ENCODE measurements around the gene CLDN22. TPM values are rescaled to one million over a fixed set of nuclear protein-coding genes. Genes with fewer than 3 reads are reported as not detected.

The CLDN22 gene
- total RNA-seq: not detected
- long read RNA-seq, donor 1: 0 reads
- long read RNA-seq, donor 2: 0 reads

- TF ChIP-seq, protein P1, sequence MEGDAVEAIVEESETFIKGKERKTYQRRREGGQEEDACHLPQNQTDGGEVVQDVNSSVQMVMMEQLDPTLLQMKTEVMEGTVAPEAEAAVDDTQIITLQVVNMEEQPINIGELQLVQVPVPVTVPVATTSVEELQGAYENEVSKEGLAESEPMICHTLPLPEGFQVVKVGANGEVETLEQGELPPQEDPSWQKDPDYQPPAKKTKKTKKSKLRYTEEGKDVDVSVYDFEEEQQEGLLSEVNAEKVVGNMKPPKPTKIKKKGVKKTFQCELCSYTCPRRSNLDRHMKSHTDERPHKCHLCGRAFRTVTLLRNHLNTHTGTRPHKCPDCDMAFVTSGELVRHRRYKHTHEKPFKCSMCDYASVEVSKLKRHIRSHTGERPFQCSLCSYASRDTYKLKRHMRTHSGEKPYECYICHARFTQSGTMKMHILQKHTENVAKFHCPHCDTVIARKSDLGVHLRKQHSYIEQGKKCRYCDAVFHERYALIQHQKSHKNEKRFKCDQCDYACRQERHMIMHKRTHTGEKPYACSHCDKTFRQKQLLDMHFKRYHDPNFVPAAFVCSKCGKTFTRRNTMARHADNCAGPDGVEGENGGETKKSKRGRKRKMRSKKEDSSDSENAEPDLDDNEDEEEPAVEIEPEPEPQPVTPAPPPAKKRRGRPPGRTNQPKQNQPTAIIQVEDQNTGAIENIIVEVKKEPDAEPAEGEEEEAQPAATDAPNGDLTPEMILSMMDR (IDR thresholded peaks at IDR 0.05): no peak
- ATAC-seq (no peak), DNase-seq (no peak)
- H3K4me3 ChIP-seq: no peak within 1 kb of the TSS
- H3K4me1 ChIP-seq (ENCODE audit: low read depth): no peaks in the 10 kb centered on the region
- no peaks in the 10 kb centered on the region for H3K9me3 ChIP-seq
- H3K36me3 ChIP-seq (ENCODE audit: low read depth): no peaks in the 10 kb centered on the region
- intact Hi-C loops (cut with DNase I, micrococcal nuclease): no loop called here
Observed at GRCh38 chr4:183320211-183321059, at the start of gene CLDN22. Gene CLDN22, minus strand, starts transcription at chr4:183320276. Its CDS starts 58 bp downstream, at chr4:183320218.

GRCh38 chr4:183369073-183369472 lies 49.0 kb upstream of the CLDN22 start:
- DNase-seq: no peak
- H3K4me3 ChIP-seq: no peak overlapping the region
- TF ChIP-seq, protein P1 (IDR thresholded peaks at IDR 0.05): no peak
- no peaks in the 10 kb centered on the region for H3K36me3 ChIP-seq (ENCODE audit: low read depth)
- ATAC-seq: no peak
- no peaks in the 10 kb centered on the region for H3K9me3 ChIP-seq
- intact Hi-C loops (cut with DNase I, micrococcal nuclease): no loop called here
- H3K4me1 ChIP-seq (ENCODE audit: low read depth): no peaks in the 10 kb centered on the region

- intact Hi-C loops (cut with DNase I, micrococcal nuclease): no loop called here
- Histone ChIP-seq H3K4me1 (ENCODE audit: low read depth) (no peaks in the 10 kb centered on the region), H3K4me3 (no peak overlapping the region), H3K36me3 (ENCODE audit: low read depth) (no peaks in the 10 kb centered on the region), H3K9me3 (no peaks in the 10 kb centered on the region)
- DNase-seq (no peak), ATAC-seq (no peak)
- TF ChIP-seq, protein P1 (IDR thresholded peaks at IDR 0.05): no peak
Observed at GRCh38 chr4:183366206-183366835, 46.2 kb upstream of the CLDN22 start.

- DNase-seq (no peak), ATAC-seq (no peak)
- H3K36me3 ChIP-seq (ENCODE audit: low read depth): no peaks in the 10 kb centered on the region
- no peaks in the 10 kb centered on the region for H3K9me3 ChIP-seq
- intact Hi-C loops (cut with DNase I, micrococcal nuclease): no loop called here
- no peak overlapping the region for H3K4me3 ChIP-seq
- no peaks in the 10 kb centered on the region for H3K4me1 ChIP-seq (ENCODE audit: low read depth)
- TF ChIP-seq, protein P1 (IDR thresholded peaks at IDR 0.05): no peak
Observed at GRCh38 chr4:183364025-183364424, 43.9 kb upstream of the CLDN22 start.

DNA sequence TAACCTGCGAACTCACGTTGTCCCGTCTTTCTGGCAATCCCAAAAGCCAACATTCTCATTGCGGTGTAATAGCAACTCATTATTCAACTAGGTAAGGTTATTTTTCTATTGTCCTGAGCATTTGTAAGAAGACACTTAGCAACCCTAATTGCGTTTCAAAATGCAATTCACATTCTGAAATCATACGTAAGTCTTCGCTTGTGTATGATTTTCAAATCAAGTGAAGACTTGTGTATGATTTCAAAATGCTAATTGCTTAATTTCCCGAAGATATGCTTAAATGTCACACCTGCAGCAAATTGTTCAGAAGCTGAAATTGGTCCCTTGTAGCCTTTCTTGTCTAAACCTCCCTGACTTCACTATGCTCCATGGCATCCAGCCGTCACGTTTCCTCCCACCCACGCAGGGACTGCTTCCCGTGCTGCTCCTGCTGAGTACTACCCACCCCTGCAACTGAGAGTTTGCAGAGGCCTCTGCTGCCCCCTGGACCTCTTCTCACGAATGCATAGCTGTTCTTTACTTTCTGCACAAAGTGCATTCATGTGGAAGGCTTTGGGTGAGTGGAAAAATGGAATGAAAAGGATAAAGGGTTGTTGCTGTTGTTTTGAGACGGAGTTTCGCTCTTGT lies 43.0 kb upstream of the CLDN22 start:
- Histone ChIP-seq H3K4me3 (no peak overlapping the region), H3K4me1 (ENCODE audit: low read depth) (no peaks in the 10 kb centered on the region), H3K36me3 (ENCODE audit: low read depth) (no peaks in the 10 kb centered on the region), H3K9me3 (no peaks in the 10 kb centered on the region)
- ATAC-seq: no peak
- intact Hi-C loops (cut with DNase I, micrococcal nuclease): no loop called here
- no peak for DNase-seq
- TF ChIP-seq, protein P1 (IDR thresholded peaks at IDR 0.05): no peak

All from mucosa of descending colon (tissue), 3 donors.